Cardiac fibroblast (primary cell): ENCODE results near the gene ULK3.

Experiments used
- DNase-seq, 2 donors: peaks; one replicate each; pipeline versions ENCODE4 v3.0.0 to v3.0.0-alpha.2; 2010; ENCODE audit warnings: low read depth in 2 of 2
- H3K4me3 ChIP-seq, 2 donors: replicated peaks in 1 of 2; 1 replicate in 1 of 2; 2 replicates in 1 of 2; pipeline ENCODE4 v1.5.1; 2011; ENCODE audit warnings: low read depth in 2 of 2, low read length in 2 of 2, mild to moderate bottlenecking in 2 of 2, moderate library complexity in 1 of 2
- TF ChIP-seq, protein P1 (sequence below): IDR thresholded peaks from one replicate; pipeline ENCODE4 v1.5.1; 2011; ENCODE audit warnings: low read depth, mild to moderate bottlenecking, low read length, inconsistent platforms

The ULK3 gene

DNA sequence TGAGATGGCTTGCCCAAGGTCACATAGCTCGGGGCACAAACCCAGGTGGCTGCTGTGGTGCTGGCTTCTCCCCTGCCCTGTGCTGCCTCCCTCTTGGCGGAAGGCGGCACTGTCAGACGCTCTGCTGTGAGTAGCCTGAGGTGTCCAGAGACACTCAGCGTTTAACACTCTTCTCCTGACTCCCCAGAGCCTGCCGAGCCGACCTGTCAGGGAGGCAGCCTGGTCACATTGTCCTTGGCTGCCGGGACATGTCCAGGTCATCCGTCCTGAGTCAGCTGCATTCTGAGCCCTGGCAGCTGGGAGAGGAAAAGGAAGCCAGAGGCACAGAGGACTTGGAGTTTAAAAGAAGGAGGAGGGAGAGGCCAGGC, 25.6 kb downstream of the ULK3 start:
- DNase-seq = peak; percentile 26 to 30

DNA sequence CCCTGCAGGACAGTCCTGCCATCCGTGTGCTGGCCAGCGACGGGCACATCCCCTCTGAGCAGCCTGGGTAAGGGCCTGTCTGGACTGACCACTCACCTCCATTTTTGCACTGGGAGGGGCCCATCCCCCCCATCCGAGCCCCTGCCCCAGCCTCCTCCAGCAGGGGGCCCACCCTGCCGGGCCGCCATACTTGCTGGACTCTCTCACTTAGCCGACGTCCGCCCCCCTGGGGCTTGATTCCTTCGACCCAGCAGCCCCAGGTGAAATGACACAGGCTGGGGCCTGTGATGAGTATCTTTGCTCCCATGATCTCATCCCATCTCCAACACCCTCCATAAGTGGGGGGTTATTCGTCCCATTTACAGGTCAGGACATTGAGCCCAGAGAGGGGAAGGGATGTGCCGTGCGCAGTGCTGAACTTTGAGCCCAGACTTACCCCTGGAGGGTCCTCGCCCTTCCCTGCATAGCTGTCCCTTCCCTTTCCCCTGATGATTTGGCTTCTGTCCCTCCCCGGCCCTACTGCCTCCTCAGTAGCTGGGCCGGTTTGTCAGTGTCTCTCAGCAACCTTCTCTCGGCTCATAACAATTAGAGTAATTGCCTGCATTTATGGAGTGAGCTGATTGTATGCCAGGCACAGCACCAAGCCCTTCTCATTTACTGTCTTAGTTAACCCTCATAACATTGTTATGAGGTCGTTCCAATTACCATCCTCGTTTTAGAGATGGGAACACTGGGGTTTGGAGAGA, 26.2 kb downstream of the ULK3 start:
- DNase-seq = no peak
- TF ChIP-seq, protein P1, sequence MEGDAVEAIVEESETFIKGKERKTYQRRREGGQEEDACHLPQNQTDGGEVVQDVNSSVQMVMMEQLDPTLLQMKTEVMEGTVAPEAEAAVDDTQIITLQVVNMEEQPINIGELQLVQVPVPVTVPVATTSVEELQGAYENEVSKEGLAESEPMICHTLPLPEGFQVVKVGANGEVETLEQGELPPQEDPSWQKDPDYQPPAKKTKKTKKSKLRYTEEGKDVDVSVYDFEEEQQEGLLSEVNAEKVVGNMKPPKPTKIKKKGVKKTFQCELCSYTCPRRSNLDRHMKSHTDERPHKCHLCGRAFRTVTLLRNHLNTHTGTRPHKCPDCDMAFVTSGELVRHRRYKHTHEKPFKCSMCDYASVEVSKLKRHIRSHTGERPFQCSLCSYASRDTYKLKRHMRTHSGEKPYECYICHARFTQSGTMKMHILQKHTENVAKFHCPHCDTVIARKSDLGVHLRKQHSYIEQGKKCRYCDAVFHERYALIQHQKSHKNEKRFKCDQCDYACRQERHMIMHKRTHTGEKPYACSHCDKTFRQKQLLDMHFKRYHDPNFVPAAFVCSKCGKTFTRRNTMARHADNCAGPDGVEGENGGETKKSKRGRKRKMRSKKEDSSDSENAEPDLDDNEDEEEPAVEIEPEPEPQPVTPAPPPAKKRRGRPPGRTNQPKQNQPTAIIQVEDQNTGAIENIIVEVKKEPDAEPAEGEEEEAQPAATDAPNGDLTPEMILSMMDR = no peak
- H3K4me3 ChIP-seq = no peak overlapping the region

More for the DNA sequence above, 25.6 kb downstream of the ULK3 start:
- TF ChIP-seq, protein P1 = peak; percentile 41
- H3K4me3 ChIP-seq = no peak overlapping the region

DNA sequence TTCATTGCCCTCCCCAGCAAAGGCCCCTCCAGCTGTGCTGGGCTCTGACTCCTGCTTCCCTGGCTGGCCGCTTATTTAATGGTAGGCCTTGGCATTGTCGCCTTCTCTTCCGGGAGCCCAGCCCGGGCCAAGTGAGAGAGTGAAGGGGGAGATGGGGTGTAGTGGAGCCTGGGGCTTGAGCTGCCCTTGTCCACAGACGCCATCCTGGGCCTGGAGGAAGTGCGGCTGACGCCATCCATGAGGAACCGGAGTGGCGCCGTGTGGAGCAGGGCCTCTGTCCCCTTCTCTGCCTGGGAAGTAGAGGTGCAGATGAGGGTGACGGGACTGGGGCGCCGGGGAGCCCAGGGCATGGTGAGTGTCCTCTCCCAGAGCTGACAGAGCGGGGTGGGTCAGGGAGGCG, 27.0 kb downstream of the ULK3 start:
- TF ChIP-seq, protein P1 = no peak
- H3K4me3 ChIP-seq = no peak overlapping the region
- DNase-seq = no peak

DNA sequence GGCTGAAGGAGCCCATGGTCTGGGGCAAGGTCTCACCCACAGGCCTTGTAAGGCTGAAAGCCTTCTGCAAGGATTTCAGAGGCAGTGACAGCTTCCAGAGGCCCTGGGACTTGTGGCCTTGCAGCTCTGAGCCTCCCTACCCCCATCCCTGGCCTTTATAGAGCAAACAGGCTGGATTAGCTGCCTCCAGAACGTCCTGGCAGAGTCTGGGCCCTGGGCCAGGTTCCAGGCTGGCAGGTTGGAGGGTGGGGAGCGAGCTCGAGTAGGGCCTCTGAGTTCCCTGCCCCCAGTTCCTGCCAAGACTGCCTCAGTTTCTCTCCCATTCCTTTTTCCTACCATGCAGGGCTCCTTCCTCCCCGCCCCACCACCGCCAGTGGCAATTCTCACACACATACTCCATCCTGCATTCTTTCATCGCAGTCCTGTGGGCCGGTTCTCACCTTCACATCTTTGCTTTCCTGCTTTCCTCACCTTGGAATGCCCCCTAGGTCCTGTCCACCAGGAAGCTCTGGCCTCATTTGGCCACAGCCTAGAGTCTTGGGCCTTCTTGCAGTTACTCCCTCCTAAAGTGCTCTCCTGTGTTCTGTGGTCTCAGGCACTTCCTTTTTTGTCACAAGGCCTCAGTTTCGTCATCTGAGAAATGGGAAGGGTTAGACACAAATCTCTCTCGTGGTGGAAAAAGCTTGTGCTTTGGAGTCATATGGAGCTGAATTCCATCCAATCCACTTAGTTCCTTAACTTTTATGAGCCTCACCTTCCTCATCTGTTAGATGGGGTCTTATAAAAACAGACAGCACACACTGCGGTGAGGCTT, 27.6 kb downstream of the ULK3 start:
- TF ChIP-seq, protein P1 = no peak
- no peak for DNase-seq

DNA sequence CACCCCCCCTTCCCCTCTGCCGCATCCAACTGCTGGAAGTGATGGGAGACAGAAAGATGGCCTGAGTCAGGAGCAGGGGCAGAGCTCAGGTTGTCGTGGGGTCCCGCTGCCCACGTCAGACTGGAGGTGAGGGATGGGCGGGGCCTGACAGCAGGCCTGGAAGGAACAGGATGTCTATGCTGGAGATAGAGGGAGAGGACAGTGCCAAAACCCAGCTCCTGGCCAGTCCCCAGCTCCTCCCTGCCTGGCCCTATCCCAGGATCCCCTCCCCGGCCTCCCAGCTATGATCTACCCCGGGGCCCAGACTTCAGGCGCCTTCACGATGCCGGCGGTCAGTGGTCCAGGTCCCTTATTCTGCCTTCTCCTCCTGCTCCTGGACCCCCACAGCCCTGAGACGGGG, 30.4 kb downstream of the ULK3 start, which contains the start of gene LMAN1L:
Gene LMAN1L (plus strand): TSS at position 303 of the 400 bp plus-strand sequence. CDS start 20 bp downstream, at position 323.
- no peak within 1 kb of the TSS for H3K4me3 ChIP-seq

More for the DNA sequence above, 27.6 kb downstream of the ULK3 start:
- no peak overlapping the region for H3K4me3 ChIP-seq

DNA sequence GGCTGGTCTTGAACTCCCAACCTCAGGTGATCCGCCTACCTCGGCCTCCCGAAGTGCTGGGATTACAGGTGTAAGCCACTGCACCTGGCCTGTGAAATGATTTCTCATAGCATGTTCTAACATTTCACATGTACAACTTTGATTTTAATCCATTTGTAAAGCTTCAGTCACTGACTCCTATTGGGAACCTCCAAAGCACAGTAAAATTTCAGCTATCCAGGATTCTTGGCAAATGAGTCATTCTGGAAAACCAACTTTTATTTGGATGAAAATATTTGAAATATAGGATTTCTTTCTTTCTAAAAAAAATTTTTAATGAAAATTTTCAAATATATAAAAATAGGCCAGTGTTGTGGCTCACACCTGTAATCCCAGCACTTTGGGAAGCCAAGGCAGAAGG, 33.0 kb downstream of the ULK3 start:
- no peak for DNase-seq

More for the DNA sequence above, 30.4 kb downstream of the ULK3 start, which contains the start of gene LMAN1L:
- TF ChIP-seq, protein P1 = no peak
- peak in 1 of 2 donors; percentile 47 for DNase-seq

More for the DNA sequence above, 33.0 kb downstream of the ULK3 start:
- H3K4me3 ChIP-seq = no peak overlapping the region
- TF ChIP-seq, protein P1 = no peak
